Tibial nerve (tissue), 4 donors: ENCODE results near the gene PDZD4. TPM values are rescaled to one million over a fixed set of nuclear protein-coding genes. Genes with fewer than 3 reads are reported as not detected.

Experiments
- DNase-seq, 2 donors: peaks; one replicate each; pipeline ENCODE4 v3.0.0-alpha.2; 2019; ENCODE audit warnings: low spot score in 2 of 2
- H3K27ac ChIP-seq, 4 donors: fragments of 200-600 bp; sonication (generic) in 3 of 4; one replicate each; pipeline ENCODE4 v1.5.1; 2017 to 2019; ENCODE audit warnings: mild to moderate bottlenecking in 1 of 4
- H3K27me3 ChIP-seq, 2 donors: fragments of 200-600 bp; sonication (generic) in 1 of 2; one replicate each; pipeline versions ENCODE4 v1.5.1 to v1.6.0; 2017 to 2019
- H3K36me3 ChIP-seq, 3 donors: fragments of 200-600 bp; sonication (generic); one replicate each; pipeline ENCODE4 v1.5.1; 2018 to 2019
- H3K4me1 ChIP-seq, 4 donors: fragments of 200-600 bp; sonication (generic) in 3 of 4; one replicate each; pipeline ENCODE4 v1.5.1; 2017 to 2019
- H3K4me3 ChIP-seq, 4 donors: fragments of 200-600 bp; sonication (generic) in 3 of 4; one replicate each; pipeline ENCODE4 v1.5.1; 2017 to 2019; ENCODE audit warnings: mild to moderate bottlenecking in 1 of 4, moderate library complexity in 1 of 4
- H3K9me3 ChIP-seq, 4 donors: fragments of 200-600 bp; sonication (generic) in 3 of 4; one replicate each; pipeline ENCODE4 v1.5.1; 2017 to 2019
- EP300 ChIP-seq, 2 donors: sonication (generic); formaldehyde crosslinking; IDR thresholded peaks; one replicate each; pipeline ENCODE4 v1.6.1; 2017; ENCODE audit warnings: antibody characterized with exemption in 2 of 2, mild to moderate bottlenecking in 1 of 2
- POLR2A ChIP-seq, 2 donors: fragments of 450-650 bp; IDR thresholded peaks; one replicate each; pipeline ENCODE4 v1.6.1; 2017; ENCODE audit warnings: antibody characterized with exemption in 2 of 2, mild to moderate bottlenecking in 2 of 2, moderate library complexity in 2 of 2
- WGBS, 2 donors: methylation state at CpG; one replicate each; pipeline ENCODE4 v1.1.5; 2018; 5-methylcytosine and 5-hydroxymethylcytosine counted together
- total RNA-seq, 4 donors: library from RNA; depleted of rRNA; stranded (reverse); fragments of >200 nt; gene quantifications; one replicate each; pipeline ENCODE4 v1.1.0, GENCODE V29; 2016
- TF ChIP-seq, protein P1 (sequence below), 5 experiments: fragments of 200-600 bp in 3 of 5; fragments of 450-650 bp in 2 of 5; sonication (generic) in 3 of 5; IDR thresholded peaks; one replicate each; pipeline ENCODE4 v1.5.1; 2016 to 2019; ENCODE audit warnings: antibody characterized with exemption in 5 of 5, mild to moderate bottlenecking in 3 of 5, moderate library complexity in 2 of 5

PDZD4 gene
- total RNA-seq, 4 donors from 2014 or later, result 19.9 to 24.6 (median 21.2) TPM

DNA sequence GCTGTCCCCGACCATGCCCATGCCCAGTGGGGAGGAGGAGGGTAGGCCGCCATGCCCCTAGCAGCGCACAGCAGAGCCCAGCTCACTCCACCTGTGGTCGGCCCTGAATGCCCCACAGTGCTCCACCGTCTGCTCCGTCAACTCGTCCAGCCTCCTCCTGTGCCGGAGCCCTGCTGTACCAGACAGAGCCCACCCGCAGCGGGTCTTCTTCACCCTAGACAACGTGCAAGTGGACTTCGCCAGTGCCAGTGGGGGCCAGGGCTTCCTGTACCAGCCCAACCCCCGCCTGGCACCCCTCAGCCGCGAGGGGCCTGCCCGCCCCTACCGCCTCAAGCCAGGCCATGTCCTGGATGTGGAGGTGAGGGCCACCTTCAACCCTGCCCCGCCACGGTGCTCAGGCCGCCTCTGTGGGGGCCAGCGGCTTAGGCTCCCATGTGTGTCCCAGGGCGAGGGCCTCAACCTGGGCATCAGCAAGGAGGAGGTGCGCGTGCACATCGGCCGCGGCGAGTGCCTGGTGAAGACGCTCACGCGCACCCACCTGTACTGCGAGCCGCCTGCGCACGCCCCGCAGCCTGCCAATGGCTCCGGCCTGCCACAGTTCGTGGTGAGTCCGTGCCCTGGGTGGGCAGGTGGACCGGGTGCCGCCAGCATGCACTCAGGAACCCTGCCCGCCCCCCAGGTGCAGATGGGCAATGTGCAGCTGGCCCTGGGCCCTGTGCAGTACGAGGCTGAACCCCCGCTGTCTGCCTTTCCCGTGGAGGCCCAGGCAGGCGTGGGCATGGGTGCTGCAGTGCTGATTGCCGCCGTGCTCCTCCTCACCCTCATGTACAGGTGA lies 56.4 kb downstream of the PDZD4 start:
- Histone ChIP-seq H3K36me3 (peaks cover 0 to 20% (median 0%) of the 10 kb centered on the region in 3 donors), H3K4me1 (peaks cover 0 to 11% (median 3%) of the 10 kb centered on the region in 4 donors), H3K27ac (peak overlapping the region in 1 of 4 donors; percentile 82), H3K4me3 (no peak overlapping the region), H3K9me3 (no peaks in the 10 kb centered on the region), H3K27me3 (peaks cover 0 to 4% of the 10 kb centered on the region in 2 donors)
- 86 to 95% methylated on average over 13 to 34 of the region's 48 CpGs for WGBS, 2 donors
- no peak for DNase-seq
- TF ChIP-seq, protein P1, sequence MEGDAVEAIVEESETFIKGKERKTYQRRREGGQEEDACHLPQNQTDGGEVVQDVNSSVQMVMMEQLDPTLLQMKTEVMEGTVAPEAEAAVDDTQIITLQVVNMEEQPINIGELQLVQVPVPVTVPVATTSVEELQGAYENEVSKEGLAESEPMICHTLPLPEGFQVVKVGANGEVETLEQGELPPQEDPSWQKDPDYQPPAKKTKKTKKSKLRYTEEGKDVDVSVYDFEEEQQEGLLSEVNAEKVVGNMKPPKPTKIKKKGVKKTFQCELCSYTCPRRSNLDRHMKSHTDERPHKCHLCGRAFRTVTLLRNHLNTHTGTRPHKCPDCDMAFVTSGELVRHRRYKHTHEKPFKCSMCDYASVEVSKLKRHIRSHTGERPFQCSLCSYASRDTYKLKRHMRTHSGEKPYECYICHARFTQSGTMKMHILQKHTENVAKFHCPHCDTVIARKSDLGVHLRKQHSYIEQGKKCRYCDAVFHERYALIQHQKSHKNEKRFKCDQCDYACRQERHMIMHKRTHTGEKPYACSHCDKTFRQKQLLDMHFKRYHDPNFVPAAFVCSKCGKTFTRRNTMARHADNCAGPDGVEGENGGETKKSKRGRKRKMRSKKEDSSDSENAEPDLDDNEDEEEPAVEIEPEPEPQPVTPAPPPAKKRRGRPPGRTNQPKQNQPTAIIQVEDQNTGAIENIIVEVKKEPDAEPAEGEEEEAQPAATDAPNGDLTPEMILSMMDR (IDR thresholded peaks at IDR 0.05), result no peak
- TF ChIP-seq EP300 (IDR thresholded peaks at IDR 0.05) (no peak), POLR2A (IDR thresholded peaks at IDR 0.05) (no peak)

DNA sequence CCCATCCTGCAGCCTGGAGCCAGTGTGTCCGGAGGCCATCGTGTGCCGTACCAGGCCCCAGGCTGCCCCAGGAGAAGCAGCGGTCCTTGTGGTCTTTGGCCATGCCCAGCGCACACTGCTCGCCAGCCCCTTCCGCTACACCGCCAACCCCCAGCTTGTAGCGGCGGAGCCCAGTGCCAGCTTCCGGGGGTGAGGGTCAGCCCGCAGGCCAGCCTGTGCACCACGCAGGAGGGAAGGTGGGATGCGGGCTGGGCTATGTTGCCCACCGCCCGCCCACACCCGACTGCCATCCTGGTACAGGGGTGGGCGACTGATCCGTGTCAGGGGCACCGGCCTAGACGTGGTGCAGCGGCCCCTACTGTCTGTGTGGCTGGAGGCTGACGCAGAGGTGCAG lies 57.1 kb downstream of the PDZD4 start:
- Histone ChIP-seq H3K27ac (peak overlapping the region in 2 of 4 donors; percentile 43 to 82), H3K36me3 (peaks cover 0 to 20% (median 0%) of the 10 kb centered on the region in 3 donors), H3K27me3 (peaks cover 0 to 4% of the 10 kb centered on the region in 2 donors), H3K4me1 (peaks cover 0 to 18% (median 3%) of the 10 kb centered on the region in 4 donors), H3K4me3 (no peak overlapping the region), H3K9me3 (no peaks in the 10 kb centered on the region)
- TF ChIP-seq POLR2A (IDR thresholded peaks at IDR 0.05) (no peak), EP300 (IDR thresholded peaks at IDR 0.05) (no peak)
- TF ChIP-seq, protein P1 (IDR thresholded peaks at IDR 0.05), result no peak
- 75% methylated on average over 13 of the region's 23 CpGs; no CpG with 5 or more reads in 1 of the 2 donors for WGBS, 2 donors
- no peak for DNase-seq

DNA sequence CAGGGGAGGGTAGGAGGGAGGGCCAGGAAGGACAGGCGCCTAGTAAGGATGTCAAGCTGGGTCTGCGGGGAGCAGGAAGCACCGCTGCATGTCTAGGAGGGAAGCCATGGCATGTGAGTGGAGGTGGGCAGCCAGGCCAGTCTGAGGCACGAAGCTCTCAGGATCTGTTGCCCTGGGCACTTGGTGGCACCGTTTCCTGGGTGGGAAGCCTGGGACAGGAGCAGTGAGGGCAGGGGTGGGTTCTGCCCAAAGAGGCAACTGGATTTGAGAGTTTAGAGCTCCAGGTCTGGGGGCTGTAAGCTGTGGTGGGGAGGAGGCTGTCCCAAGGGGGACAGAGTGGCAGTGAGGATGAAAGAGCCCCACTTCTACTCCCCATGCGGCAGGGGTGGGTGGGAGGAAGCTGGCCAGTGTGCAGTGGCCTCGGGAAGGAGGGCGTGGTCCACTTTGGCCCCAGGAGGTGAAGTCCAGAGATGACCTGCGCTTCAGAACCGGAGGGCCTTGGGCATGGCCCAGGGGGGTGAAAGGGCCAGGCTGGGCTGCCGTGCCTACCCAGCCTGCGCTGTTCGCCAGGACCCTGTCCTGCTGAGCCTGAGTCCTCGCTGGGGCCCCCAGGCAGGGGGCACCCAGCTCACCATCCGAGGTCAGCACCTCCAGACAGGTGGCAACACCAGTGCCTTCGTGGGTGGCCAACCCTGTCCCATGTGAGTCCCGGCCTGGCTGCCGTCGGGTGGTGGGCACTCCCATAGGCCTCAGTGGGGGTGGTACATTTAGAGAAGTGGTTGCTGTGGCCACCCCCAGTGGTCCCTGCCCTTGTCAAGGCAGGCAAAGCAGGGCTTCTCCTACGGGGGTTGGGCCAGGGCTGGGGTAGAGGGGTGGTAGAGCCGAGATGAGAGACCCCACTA lies 57.8 kb downstream of the PDZD4 start:
- peaks cover 0 to 23% (median 3%) of the 10 kb centered on the region in 4 donors for H3K4me1 ChIP-seq
- H3K36me3 ChIP-seq, result peaks cover 0 to 20% (median 0%) of the 10 kb centered on the region in 3 donors
- peak overlapping the region in 2 of 4 donors; percentile 43 to 82 for H3K27ac ChIP-seq
- 60 to 77% methylated on average over 7 to 19 of the region's 21 CpGs for WGBS, 2 donors
- no peaks in the 10 kb centered on the region for H3K9me3 ChIP-seq
- no peak overlapping the region for H3K4me3 ChIP-seq
- peaks cover 0 to 4% of the 10 kb centered on the region in 2 donors for H3K27me3 ChIP-seq
- DNase-seq, result no peak
- no peak for TF ChIP-seq EP300 (IDR thresholded peaks at IDR 0.05)
- TF ChIP-seq, protein P1 (IDR thresholded peaks at IDR 0.05), result no peak
- TF ChIP-seq POLR2A (IDR thresholded peaks at IDR 0.05), result no peak

DNA sequence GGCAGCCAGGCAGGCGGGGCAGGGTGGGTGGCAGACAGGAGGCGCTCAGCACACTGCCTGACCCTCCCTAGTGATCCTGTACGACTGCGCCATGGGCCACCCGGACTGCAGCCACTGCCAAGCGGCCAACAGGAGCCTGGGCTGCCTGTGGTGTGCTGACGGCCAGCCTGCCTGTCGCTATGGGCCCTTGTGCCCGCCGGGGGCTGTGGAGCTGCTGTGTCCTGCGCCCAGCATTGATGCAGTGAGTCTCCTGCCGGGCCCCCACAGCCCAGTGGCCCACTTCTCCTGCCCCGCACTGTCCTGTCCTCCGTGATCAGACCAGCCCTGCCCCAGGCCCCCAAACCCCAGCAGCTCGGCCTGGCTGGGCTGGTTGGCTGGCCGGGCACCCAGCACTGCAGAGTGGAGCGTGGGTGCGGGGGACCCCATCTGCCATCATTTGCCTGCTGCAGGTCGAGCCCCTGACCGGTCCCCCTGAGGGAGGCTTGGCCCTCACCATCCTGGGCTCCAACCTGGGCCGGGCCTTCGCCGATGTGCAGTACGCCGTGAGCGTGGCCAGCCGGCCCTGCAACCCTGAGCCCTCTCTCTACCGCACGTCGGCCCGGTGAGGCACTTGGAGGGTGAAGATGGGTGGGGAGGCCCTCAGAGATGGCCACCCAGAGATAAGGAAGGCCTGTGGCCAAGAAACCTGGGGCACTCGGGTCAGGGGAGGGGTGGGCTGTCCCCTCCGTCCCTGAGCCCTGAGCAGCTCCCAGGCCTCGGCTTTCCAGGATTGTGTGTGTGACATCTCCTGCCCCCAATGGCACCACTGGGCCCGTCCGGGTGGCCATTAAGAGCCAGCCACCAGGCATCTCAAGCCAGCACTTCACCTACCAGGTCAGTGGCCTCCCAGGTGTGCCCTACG lies 58.7 kb downstream of the PDZD4 start:
- Histone ChIP-seq H3K4me3 (no peak overlapping the region), H3K9me3 (no peaks in the 10 kb centered on the region), H3K27ac (peak overlapping the region in 2 of 4 donors; percentile 43 to 82), H3K36me3 (peaks cover 0 to 20% (median 0%) of the 10 kb centered on the region in 3 donors), H3K4me1 (peaks cover 0 to 23% (median 3%) of the 10 kb centered on the region in 4 donors), H3K27me3 (no peaks in the 10 kb centered on the region)
- no peak for DNase-seq
- no peak for TF ChIP-seq POLR2A (IDR thresholded peaks at IDR 0.05)
- TF ChIP-seq, protein P1 (IDR thresholded peaks at IDR 0.05), result no peak
- no peak for TF ChIP-seq EP300 (IDR thresholded peaks at IDR 0.05)
- WGBS, 2 donors, result 71 to 78% methylated on average over 4 to 32 of the region's 37 CpGs
